SK-N-SH (cell line): ENCODE measurements around the gene HSPG2. TPM values are rescaled to one million over a fixed set of nuclear protein-coding genes. Genes with fewer than 3 reads are reported as not detected.

Experiments used
- CTCF ChIA-PET: fragments of 300-600, 350-600 bp; formaldehyde crosslinking; extraction: SDS; loops from one replicate; lab custom pipeline; 2021; lab: Yijun Ruan, JAX
- POLR2A ChIA-PET: fragments of 350-600 bp; sonication (Branson Sonifier 250); formaldehyde crosslinking; extraction: SDS; loops from one replicate; lab custom pipeline; 2020; ENCODE audit warnings: antibody characterized with exemption, inconsistent platforms; lab: Yijun Ruan, JAX
- DNase-seq: peaks from one replicate; pipeline ENCODE4 v3.0.0; 2012
- H2AFZ ChIP-seq: fragments of 200-600 bp; sonication (generic); 2 replicates; pipeline ENCODE4 v1.8.1; 2016; ENCODE audit warnings: antibody characterized with exemption, mild to moderate bottlenecking, low read depth
- H3F3A ChIP-seq: fragments of 200-600 bp; sonication (generic); replicated peaks from 2 replicates; pipeline ENCODE3; 2016; ENCODE audit warnings: antibody characterized with exemption, mild to moderate bottlenecking; ENCODE audit not compliant: insufficient read depth
- H3K27ac ChIP-seq, 2 experiments: fragments of 200-500 bp in 1 of 2; fragments of 200-600 bp in 1 of 2; sonication (Bioruptor generic) in 1 of 2; sonication (generic), shearing (Covaris generic) in 1 of 2; 2 replicates each; pipeline versions ENCODE4 v1.5.1 to v1.6.1; 2014 to 2016; ENCODE audit warnings: low read depth in 2 of 2, inconsistent platforms in 1 of 2, low read length in 1 of 2, mild to moderate bottlenecking in 1 of 2, mixed read lengths in 1 of 2
- H3K27me3 ChIP-seq: fragments of 200-600 bp; sonication (generic), shearing (Covaris generic); 2 replicates; pipeline ENCODE4 v1.6.1; 2016; ENCODE audit warnings: mixed run types; ENCODE audit not compliant: insufficient read depth
- H3K36me3 ChIP-seq, 2 experiments: fragments of 200-500 bp in 1 of 2; fragments of 200-600 bp in 1 of 2; sonication (Bioruptor generic) in 1 of 2; sonication (generic) in 1 of 2; replicated peaks in 1 of 2; 2 replicates each; pipeline versions ENCODE3 to v1.5.1; 2014 to 2016; ENCODE audit warnings: low read length in 1 of 2, mild to moderate bottlenecking in 1 of 2; ENCODE audit not compliant: insufficient read depth in 2 of 2, control insufficient read depth in 1 of 2
- H3K4me1 ChIP-seq, 2 experiments: fragments of 200-500 bp in 1 of 2; fragments of 200-600 bp in 1 of 2; sonication (Bioruptor generic) in 1 of 2; sonication (generic), shearing (Covaris generic) in 1 of 2; 2 replicates each; pipeline versions ENCODE4 v1.5.1 to v1.6.1; 2014 to 2016; ENCODE audit warnings: low read depth in 1 of 2, low read length in 1 of 2, mixed run types in 1 of 2; ENCODE audit not compliant: insufficient read depth in 2 of 2, control insufficient read depth in 1 of 2
- H3K4me2 ChIP-seq: fragments of 200-600 bp; sonication (generic), shearing (Covaris generic); 2 replicates; pipeline ENCODE4 v1.6.1; 2017; ENCODE audit warnings: mixed run types
- H3K4me3 ChIP-seq, 2 experiments: fragments of 200-500 bp in 1 of 2; fragments of 200-600 bp in 1 of 2; sonication (Bioruptor generic) in 1 of 2; sonication (generic), shearing (Covaris generic) in 1 of 2; 2 replicates each; pipeline versions ENCODE4 v1.5.1 to v1.8.1; 2014 to 2016; ENCODE audit warnings: low read depth in 2 of 2, inconsistent platforms in 1 of 2, low read length in 1 of 2, mild to moderate bottlenecking in 1 of 2, mixed read lengths in 1 of 2, moderate library complexity in 1 of 2
- H3K79me2 ChIP-seq: fragments of 200-600 bp; sonication (generic); 2 replicates; pipeline ENCODE4 v1.8.1; 2017; ENCODE audit warnings: mild to moderate bottlenecking; ENCODE audit not compliant: insufficient read depth
- H3K9ac ChIP-seq: fragments of 200-600 bp; sonication (generic); 2 replicates; pipeline ENCODE4 v1.6.1; 2017; ENCODE audit warnings: mixed run types
- H3K9me2 ChIP-seq: fragments of 200-600 bp; sonication (generic); 2 replicates; pipeline ENCODE4 v1.6.1; 2017; ENCODE audit warnings: mixed run types
- H3K9me3 ChIP-seq: fragments of 200-600 bp; sonication (generic); 2 replicates; pipeline ENCODE4 v1.6.1; 2017; ENCODE audit warnings: mixed run types, mild to moderate bottlenecking, moderate library complexity
- H4K20me1 ChIP-seq: fragments of 200-600 bp; sonication (generic); 2 replicates; pipeline ENCODE4 v1.6.1; 2017; ENCODE audit warnings: mild to moderate bottlenecking, mixed run types; ENCODE audit not compliant: insufficient read depth
- FOXM1 ChIP-seq: IDR thresholded peaks from 2 replicates; pipeline ENCODE4 v1.4.0; 2012; ENCODE audit warnings: low read depth, mild to moderate bottlenecking
- JUND ChIP-seq: IDR thresholded peaks from 2 replicates; pipeline ENCODE4 v1.4.0; 2012
- MXI1 ChIP-seq: IDR thresholded peaks from 2 replicates; pipeline ENCODE4 v1.6.1; 2012; ENCODE audit warnings: mild to moderate bottlenecking, low read depth, low read length, improper control_type of control experiment
- NRF1 ChIP-seq: IDR thresholded peaks from 2 replicates; pipeline ENCODE4 v1.6.1; 2012; ENCODE audit warnings: low read depth, mild to moderate bottlenecking, low read length
- POLR2AphosphoS5 ChIP-seq: IDR thresholded peaks from 2 replicates; pipeline ENCODE4 v1.6.1; 2012; ENCODE audit warnings: low read depth, low read length
- RXRA ChIP-seq: IDR thresholded peaks from 2 replicates; pipeline ENCODE4 v1.4.0; 2012; ENCODE audit warnings: low read depth, mild to moderate bottlenecking, borderline replicate concordance
- SIN3A ChIP-seq: IDR thresholded peaks from 2 replicates; pipeline ENCODE4 v1.6.1; 2012; ENCODE audit warnings: low read depth, mild to moderate bottlenecking, low read length, moderate library complexity, borderline replicate concordance
- TCF12 ChIP-seq: IDR thresholded peaks from 2 replicates; pipeline ENCODE4 v1.4.0; 2012
- ZBTB33 ChIP-seq: IDR thresholded peaks from 2 replicates; pipeline ENCODE4 v1.4.0; 2012; ENCODE audit warnings: low read depth, borderline replicate concordance
- WGBS: methylation state at CpG from one replicate; pipeline ENCODE4 v1.1.6; 2017; ENCODE audit warnings: low lambda C conversion rate; 5-methylcytosine and 5-hydroxymethylcytosine counted together
- polyA plus RNA-seq, 3 experiments: library from polyadenylated mRNA; depleted of rRNA; stranded (reverse); fragments of >200 nt; gene quantifications; 2 replicates each; pipeline ENCODE4 v1.2.3, GENCODE V29; 2012
- TF ChIP-seq, protein P1 (sequence below): IDR thresholded peaks from 2 replicates; pipeline ENCODE4 v1.4.0; 2012; ENCODE audit warnings: low read depth, borderline replicate concordance
- TF ChIP-seq, protein P2 (sequence below): fragments of 200-600 bp; sonication (generic); IDR thresholded peaks from 2 replicates; pipeline ENCODE4 v1.6.1; 2017; ENCODE audit warnings: antibody characterized with exemption, mild to moderate bottlenecking, moderate library complexity
- TF ChIP-seq, protein P3 (sequence below): IDR thresholded peaks from 2 replicates; pipeline ENCODE4; 2012

The HSPG2 gene
- polyA plus RNA-seq, 1 of the 3 experiments (the other 2 are of a cell fraction), result 28.9 TPM

DNA sequence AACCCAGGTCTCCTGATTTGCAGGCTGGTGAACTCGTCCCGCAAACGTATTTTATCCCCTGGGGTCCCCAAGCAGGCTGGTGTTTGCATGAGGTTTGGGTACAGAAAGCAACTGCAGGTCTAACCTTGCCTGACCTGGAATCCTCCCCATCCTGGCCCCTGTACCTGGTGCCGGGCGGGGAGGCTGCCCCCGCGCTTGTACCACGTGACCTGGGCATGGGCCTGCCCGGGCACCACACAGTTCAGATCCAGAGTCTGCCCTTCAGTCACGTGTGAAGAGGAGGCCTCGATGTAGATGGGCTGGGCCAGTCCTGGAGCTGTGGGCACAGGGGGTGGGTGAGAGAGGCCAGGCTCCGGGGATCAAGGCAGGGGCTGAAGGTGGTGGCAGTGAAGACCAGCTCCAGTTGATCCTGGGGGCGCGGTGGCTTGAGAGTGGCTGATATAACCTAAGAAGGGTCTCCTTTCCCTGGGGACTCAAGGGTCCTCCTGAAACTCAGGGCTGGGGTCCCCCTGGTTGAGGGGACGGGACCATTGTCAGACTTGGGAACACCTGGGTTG is 94.4 kb downstream of the HSPG2 start:
- H3K9me3 ChIP-seq, result no peaks in the 10 kb centered on the region
- H4K20me1 ChIP-seq, result no peaks in the 10 kb centered on the region
- ChIA-PET CTCF (interaction anchor here (1.4 kb wide), 1 partner anchor 16 kb away, joined by 3 read pairs; no protein-coding TSS in a partner anchor), POLR2A (no interaction called here)
- no peaks in the 10 kb centered on the region for H3K79me2 ChIP-seq
- no peak overlapping the region for H3K9ac ChIP-seq
- H3F3A ChIP-seq, result no peaks in the 10 kb centered on the region
- no peak for DNase-seq
- H3K27ac ChIP-seq, result no peak overlapping the region
- WGBS, result 99% methylated on average over 12 of the region's 15 CpGs
- no peaks in the 10 kb centered on the region for H3K4me1 ChIP-seq
- TF ChIP-seq NRF1 (no peak), POLR2AphosphoS5 (no peak), FOXM1 (no peak), TCF12 (no peak), ZBTB33 (no peak)
- no peaks in the 10 kb centered on the region for H3K27me3 ChIP-seq
- H3K36me3 ChIP-seq, result peaks cover 15 to 41% of the 10 kb centered on the region in 2 experiments
- no peak overlapping the region for H3K4me2 ChIP-seq
- H2AFZ ChIP-seq, result no peak overlapping the region
- H3K9me2 ChIP-seq, result no peaks in the 10 kb centered on the region
- H3K4me3 ChIP-seq, result no peak overlapping the region

- H3K4me3 ChIP-seq, result no peak overlapping the region
- H3K27ac ChIP-seq, result no peak overlapping the region
- no peak overlapping the region for H3K4me2 ChIP-seq
- TF ChIP-seq ZBTB33, result no peak
- no peak for TF ChIP-seq MXI1
- TF ChIP-seq, protein P1, sequence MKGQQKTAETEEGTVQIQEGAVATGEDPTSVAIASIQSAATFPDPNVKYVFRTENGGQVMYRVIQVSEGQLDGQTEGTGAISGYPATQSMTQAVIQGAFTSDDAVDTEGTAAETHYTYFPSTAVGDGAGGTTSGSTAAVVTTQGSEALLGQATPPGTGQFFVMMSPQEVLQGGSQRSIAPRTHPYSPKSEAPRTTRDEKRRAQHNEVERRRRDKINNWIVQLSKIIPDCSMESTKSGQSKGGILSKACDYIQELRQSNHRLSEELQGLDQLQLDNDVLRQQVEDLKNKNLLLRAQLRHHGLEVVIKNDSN, result no peak
- TF ChIP-seq, protein P2, sequence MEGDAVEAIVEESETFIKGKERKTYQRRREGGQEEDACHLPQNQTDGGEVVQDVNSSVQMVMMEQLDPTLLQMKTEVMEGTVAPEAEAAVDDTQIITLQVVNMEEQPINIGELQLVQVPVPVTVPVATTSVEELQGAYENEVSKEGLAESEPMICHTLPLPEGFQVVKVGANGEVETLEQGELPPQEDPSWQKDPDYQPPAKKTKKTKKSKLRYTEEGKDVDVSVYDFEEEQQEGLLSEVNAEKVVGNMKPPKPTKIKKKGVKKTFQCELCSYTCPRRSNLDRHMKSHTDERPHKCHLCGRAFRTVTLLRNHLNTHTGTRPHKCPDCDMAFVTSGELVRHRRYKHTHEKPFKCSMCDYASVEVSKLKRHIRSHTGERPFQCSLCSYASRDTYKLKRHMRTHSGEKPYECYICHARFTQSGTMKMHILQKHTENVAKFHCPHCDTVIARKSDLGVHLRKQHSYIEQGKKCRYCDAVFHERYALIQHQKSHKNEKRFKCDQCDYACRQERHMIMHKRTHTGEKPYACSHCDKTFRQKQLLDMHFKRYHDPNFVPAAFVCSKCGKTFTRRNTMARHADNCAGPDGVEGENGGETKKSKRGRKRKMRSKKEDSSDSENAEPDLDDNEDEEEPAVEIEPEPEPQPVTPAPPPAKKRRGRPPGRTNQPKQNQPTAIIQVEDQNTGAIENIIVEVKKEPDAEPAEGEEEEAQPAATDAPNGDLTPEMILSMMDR, result no peak
- no peak for TF ChIP-seq JUND
- no peak for TF ChIP-seq RXRA
- TF ChIP-seq SIN3A, result no peak
- TF ChIP-seq, protein P3, sequence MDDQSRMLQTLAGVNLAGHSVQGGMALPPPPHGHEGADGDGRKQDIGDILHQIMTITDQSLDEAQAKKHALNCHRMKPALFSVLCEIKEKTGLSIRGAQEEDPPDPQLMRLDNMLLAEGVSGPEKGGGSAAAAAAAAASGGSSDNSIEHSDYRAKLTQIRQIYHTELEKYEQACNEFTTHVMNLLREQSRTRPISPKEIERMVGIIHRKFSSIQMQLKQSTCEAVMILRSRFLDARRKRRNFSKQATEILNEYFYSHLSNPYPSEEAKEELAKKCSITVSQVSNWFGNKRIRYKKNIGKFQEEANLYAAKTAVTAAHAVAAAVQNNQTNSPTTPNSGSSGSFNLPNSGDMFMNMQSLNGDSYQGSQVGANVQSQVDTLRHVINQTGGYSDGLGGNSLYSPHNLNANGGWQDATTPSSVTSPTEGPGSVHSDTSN, result no peak
- 92% methylated on average over 15 of the region's 21 CpGs for WGBS
- H3K36me3 ChIP-seq, result peaks cover 17 to 34% of the 10 kb centered on the region in 2 experiments
- no peaks in the 10 kb centered on the region for H3K4me1 ChIP-seq
- no peaks in the 10 kb centered on the region for H3F3A ChIP-seq
- no peaks in the 10 kb centered on the region for H3K9me2 ChIP-seq
- no peaks in the 10 kb centered on the region for H3K9me3 ChIP-seq
- DNase-seq, result no peak
- H3K79me2 ChIP-seq, result no peaks in the 10 kb centered on the region
- H3K27me3 ChIP-seq, result no peaks in the 10 kb centered on the region
- no peaks in the 10 kb centered on the region for H4K20me1 ChIP-seq
- no peak overlapping the region for H2AFZ ChIP-seq
- no peak overlapping the region for H3K9ac ChIP-seq
- ChIA-PET CTCF (interaction anchor here (1.4 kb wide), 1 partner anchor 16 kb away, joined by 3 read pairs; no protein-coding TSS in a partner anchor), POLR2A (no interaction called here)
Measured at GRCh38 chr1:21841852-21842466, 95.2 kb downstream of the HSPG2 start.
